ENCODE data around the gene BIRC5. TPM values are rescaled to one million over a fixed set of nuclear protein-coding genes. Genes with fewer than 3 reads are reported as not detected.
"Not testable (repeated sequence)": the region's sequence is repeated elsewhere in the genome, so short reads cannot be mapped to it uniquely, and the experiment has no call there.

Gene BIRC5
- total RNA-seq, 4 donors from 2014 or later: 3.7 to 9.6 (median 5.5) TPM

GRCh38 chr17:78232859-78233173 lies 18.8 kb downstream of the BIRC5 start:
- peaks cover 45% of the 10 kb centered on the region for H3K27me3 ChIP-seq
- TF ChIP-seq POLR2A (IDR thresholded peaks at IDR 0.05): no peak
- no peak for TF ChIP-seq EP300 (IDR thresholded peaks at IDR 0.05)
- TF ChIP-seq POLR2AphosphoS5 (IDR thresholded peaks at IDR 0.05): no peak
- no peak for TF ChIP-seq CTCF (IDR thresholded peaks at IDR 0.05)
- H3K9me3 ChIP-seq: no peaks in the 10 kb centered on the region
- H3K36me3 ChIP-seq: no peaks in the 10 kb centered on the region
- no CpG with 5 or more reads among the region's 2 CpGs for WGBS
- no peak for DNase-seq (ENCODE audit: low spot score in 2 of 2)
- H3K4me3 ChIP-seq: no peak overlapping the region
- no peak overlapping the region for H3K27ac ChIP-seq
- H3K4me1 ChIP-seq: peaks cover 11% of the 10 kb centered on the region

GRCh38 chr17:78233678-78234077 lies 19.6 kb downstream of the BIRC5 start:
- Histone ChIP-seq H3K4me1 (peaks cover 11% of the 10 kb centered on the region), H3K36me3 (no peaks in the 10 kb centered on the region), H3K27ac (no peak overlapping the region), H3K9me3 (no peaks in the 10 kb centered on the region), H3K4me3 (no peak overlapping the region), H3K27me3 (peaks cover 45% of the 10 kb centered on the region)
- TF ChIP-seq POLR2A (IDR thresholded peaks at IDR 0.05): no peak
- no peak for TF ChIP-seq POLR2AphosphoS5 (IDR thresholded peaks at IDR 0.05)
- TF ChIP-seq EP300 (IDR thresholded peaks at IDR 0.05): no peak
- TF ChIP-seq CTCF (IDR thresholded peaks at IDR 0.05): no peak
- 100% methylated on average over 7 of the region's 10 CpGs for WGBS
- DNase-seq (ENCODE audit: low spot score in 2 of 2): no peak

GRCh38 chr17:78234261-78234865 lies 20.3 kb downstream of the BIRC5 start:
- 84% methylated on average over 4 of the region's 17 CpGs for WGBS
- no peak overlapping the region for H3K27ac ChIP-seq

GRCh38 chr17:78235022-78235421 lies 21.0 kb downstream of the BIRC5 start:
- DNase-seq (ENCODE audit: low spot score in 2 of 2); H3K36me3 ChIP-seq; H3K4me3 ChIP-seq; H3K9me3 ChIP-seq; H3K27ac ChIP-seq: not testable (repeated sequence)
- H3K27me3 ChIP-seq: peaks cover 37% of the 10 kb centered on the region
- 88% methylated on average over 6 of the region's 6 CpGs for WGBS
- peaks cover 11% of the 10 kb centered on the region for H3K4me1 ChIP-seq

More at GRCh38 chr17:78234261-78234865, 20.3 kb downstream of the BIRC5 start:
- TF ChIP-seq POLR2A (IDR thresholded peaks at IDR 0.05) (no peak), POLR2AphosphoS5 (IDR thresholded peaks at IDR 0.05) (no peak), EP300 (IDR thresholded peaks at IDR 0.05) (no peak), CTCF (IDR thresholded peaks at IDR 0.05) (no peak)
- no peak for DNase-seq (ENCODE audit: low spot score in 2 of 2)
- no peaks in the 10 kb centered on the region for H3K36me3 ChIP-seq
- H3K4me1 ChIP-seq: peaks cover 11% of the 10 kb centered on the region
- peaks cover 42% of the 10 kb centered on the region for H3K27me3 ChIP-seq
- H3K4me3 ChIP-seq: no peak overlapping the region
- no peaks in the 10 kb centered on the region for H3K9me3 ChIP-seq

GRCh38 chr17:78235885-78236284 lies 21.8 kb downstream of the BIRC5 start:
- DNase-seq (ENCODE audit: low spot score in 2 of 2): no peak
- no peaks in the 10 kb centered on the region for H3K9me3 ChIP-seq
- TF ChIP-seq CTCF (IDR thresholded peaks at IDR 0.05) (no peak), POLR2A (IDR thresholded peaks at IDR 0.05) (no peak), POLR2AphosphoS5 (IDR thresholded peaks at IDR 0.05) (no peak), EP300 (IDR thresholded peaks at IDR 0.05) (no peak)
- H3K27me3 ChIP-seq: peaks cover 28% of the 10 kb centered on the region
- H3K4me1 ChIP-seq: peaks cover 11% of the 10 kb centered on the region
- WGBS: 100% methylated on average over 5 of the region's 8 CpGs
- H3K36me3 ChIP-seq: no peaks in the 10 kb centered on the region
- H3K27ac ChIP-seq: no peak overlapping the region
- no peak overlapping the region for H3K4me3 ChIP-seq
